Posterior vena cava (tissue), 2 donors: Measurements from ENCODE around the gene LRP6. TPM values are rescaled to one million over a fixed set of nuclear protein-coding genes. Genes with fewer than 3 reads are reported as not detected.

Experiments
- microRNA-seq, 2 donors: library from miRNA; unstranded; fragments of <30 nt; microRNA quantifications; one replicate each; pipeline ENCODE4 v1.2.0, GENCODE V29; 2020 to 2021; ENCODE audit warnings: borderline microRNAs expressed in 2 of 2
- total RNA-seq, 2 donors: library from RNA; stranded (reverse); fragmentation: NEBNext Ultra II Directional; extraction: Animal tissue kit (Norgen Biotek cat#: 25700); gene quantifications; one replicate each; pipeline ENCODE4 v1.2.1, GENCODE V29; 2021
- donor health status: DM: yes; HTN: yes; CAD: no.
- donor health status: DM: yes; HTN: yes; CAD: no.

Gene LRP6
- total RNA-seq, 2 donors from 2014 or later: 27.7 to 29.3 TPM

Small RNAs within 50 kb of the gene (microRNA-seq; reads per million reads assigned to microRNA genes)
- gene MIR1244-4: 0 reads per million in 2 donors

Other genes with a start within 250 kb of the LRP6 start
- gene BCL2L14, start 196.1 kb downstream of the LRP6 start, total RNA-seq: not detected
- 10 to 100 TPM; 20.3 to 23.2 TPM for gene MANSC1, start 83.2 kb upstream of the LRP6 start, total RNA-seq
- 10 to 100 TPM; 11.6 to 17.9 TPM for gene BORCS5, start 90.0 kb upstream of the LRP6 start, total RNA-seq